GM12875 (cell line): Measurements from ENCODE around the gene PITPNC1.

ENCODE experiments used
- H3K4me3 ChIP-seq: one replicate; pipeline ENCODE4 v1.5.1; 2011; ENCODE audit warnings: low read depth, low read length, control low read depth
- TF ChIP-seq, protein P1 (sequence below): IDR thresholded peaks from 2 replicates; pipeline ENCODE4 v1.5.1; 2011; ENCODE audit warnings: low read depth, mild to moderate bottlenecking, control low read depth, inconsistent platforms, low read length, moderate library complexity, borderline replicate concordance; ENCODE audit not compliant: insufficient read depth

Gene PITPNC1

DNA sequence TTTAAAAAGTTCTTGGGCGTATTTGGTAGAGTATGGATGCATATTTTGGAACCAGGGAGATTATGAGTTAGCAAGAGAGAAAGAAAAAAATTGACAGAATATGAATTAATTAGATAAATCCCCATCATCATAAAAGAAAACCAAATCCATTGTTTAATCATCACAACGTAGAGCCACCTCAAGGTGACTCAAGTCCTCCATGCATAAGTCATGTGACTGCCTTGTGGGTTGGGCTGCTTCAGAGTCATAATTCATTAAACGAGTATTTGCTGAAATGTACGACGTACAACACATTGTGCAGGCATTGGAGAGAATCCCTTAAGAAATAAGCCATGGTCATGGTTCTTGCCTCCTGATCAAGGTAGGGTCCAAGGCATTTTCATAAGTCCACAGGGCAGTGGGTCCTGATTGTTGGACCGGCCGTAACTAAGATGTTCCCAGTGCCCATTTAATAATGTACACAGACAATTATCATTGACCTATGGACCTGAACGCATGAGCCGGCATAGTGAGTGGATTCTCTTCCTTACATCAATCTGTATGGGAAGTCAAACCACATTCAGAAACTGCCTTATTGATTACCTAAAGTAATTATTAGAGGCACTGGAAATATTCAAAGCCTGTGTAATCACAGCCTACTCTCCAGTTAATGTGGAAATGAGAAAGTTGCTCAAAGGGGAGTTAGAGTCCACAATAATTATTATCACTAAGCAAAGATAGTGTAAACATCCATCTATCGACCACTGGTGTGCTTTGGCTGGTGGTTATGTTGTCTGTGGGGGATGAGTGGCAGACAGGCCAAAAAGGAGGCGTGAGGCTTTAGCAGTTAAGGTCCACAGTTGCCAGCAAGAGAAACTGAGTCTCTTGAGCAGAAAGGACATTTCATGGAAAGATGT lies 165.4 kb downstream of the PITPNC1 start:
- TF ChIP-seq, protein P1, sequence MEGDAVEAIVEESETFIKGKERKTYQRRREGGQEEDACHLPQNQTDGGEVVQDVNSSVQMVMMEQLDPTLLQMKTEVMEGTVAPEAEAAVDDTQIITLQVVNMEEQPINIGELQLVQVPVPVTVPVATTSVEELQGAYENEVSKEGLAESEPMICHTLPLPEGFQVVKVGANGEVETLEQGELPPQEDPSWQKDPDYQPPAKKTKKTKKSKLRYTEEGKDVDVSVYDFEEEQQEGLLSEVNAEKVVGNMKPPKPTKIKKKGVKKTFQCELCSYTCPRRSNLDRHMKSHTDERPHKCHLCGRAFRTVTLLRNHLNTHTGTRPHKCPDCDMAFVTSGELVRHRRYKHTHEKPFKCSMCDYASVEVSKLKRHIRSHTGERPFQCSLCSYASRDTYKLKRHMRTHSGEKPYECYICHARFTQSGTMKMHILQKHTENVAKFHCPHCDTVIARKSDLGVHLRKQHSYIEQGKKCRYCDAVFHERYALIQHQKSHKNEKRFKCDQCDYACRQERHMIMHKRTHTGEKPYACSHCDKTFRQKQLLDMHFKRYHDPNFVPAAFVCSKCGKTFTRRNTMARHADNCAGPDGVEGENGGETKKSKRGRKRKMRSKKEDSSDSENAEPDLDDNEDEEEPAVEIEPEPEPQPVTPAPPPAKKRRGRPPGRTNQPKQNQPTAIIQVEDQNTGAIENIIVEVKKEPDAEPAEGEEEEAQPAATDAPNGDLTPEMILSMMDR: no peak
- H3K4me3 ChIP-seq: no peak overlapping the region

DNA sequence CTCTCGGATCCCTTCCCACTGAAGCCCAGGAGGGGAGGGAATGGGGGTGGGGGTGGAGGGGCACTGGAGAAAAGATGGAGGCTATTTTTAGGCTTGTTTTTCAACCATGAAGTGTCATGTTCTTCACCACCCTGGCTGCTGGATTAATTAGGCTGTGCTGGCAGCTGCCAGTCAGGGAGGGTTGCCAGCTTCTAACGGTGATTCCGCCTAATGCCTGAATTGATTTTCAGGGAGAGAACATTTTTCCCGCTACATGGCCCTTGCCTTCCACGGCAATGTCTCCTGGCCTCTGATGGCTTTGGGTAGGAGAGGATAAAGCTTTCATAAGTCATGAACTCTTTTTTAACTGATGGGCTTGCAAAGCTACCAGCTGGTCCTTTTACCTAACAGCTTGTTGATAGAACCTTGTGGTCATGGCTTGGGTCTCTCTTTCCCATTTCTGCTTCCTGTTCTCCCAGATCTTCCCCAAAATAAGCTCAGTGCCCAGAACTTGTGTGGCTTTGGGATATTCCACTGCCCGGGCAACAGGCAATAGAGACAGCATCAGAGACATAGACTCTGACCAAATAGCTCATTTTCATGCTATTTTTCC lies 167.4 kb downstream of the PITPNC1 start:
- no peak overlapping the region for H3K4me3 ChIP-seq
- TF ChIP-seq, protein P1: no peak

DNA sequence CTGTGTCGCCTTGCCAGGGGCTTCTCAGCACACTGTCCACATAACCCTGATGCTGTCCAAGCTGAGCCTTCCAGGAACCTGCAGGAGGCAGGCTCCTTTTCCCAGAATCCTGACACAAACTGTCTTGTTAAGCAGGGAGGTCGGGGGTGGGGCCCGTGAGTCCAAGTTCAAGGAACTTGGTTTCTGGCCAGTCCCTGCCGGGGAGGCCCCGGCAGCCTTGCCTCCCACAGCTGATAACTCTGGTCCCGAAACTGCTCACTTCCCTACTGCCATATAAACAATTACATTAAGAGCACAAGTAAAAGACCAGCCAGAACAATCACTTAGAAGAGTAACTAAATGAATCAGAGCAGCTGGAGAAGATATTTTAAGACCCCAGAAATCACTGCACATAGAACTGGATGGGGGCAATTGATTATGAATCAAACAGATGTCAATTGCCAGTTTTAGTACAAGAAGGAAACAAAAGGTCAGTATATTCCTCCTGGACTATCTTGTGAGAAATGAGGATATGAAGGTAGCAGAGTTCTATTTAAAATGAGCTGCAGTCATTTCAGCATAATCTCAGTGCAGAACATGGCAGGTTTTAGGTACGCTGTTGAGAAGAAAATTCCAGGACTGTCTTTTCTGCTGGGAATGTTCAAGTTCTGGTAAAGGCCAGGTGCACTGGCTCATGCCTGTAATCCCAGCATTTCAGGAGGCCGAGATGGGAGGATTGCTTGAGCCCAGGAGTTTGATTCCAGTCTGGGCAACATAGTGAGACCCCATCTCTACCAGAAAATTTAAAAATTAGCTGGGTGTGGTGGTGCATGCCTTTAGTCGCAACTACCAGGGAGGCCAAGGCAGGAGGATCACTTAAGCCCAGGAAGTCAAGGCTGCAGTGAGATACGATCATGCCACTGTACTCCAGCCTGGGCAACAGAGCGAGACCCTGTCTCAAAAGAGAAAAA lies 169.8 kb downstream of the PITPNC1 start:
- no peak overlapping the region for H3K4me3 ChIP-seq
- TF ChIP-seq, protein P1: no peak

DNA sequence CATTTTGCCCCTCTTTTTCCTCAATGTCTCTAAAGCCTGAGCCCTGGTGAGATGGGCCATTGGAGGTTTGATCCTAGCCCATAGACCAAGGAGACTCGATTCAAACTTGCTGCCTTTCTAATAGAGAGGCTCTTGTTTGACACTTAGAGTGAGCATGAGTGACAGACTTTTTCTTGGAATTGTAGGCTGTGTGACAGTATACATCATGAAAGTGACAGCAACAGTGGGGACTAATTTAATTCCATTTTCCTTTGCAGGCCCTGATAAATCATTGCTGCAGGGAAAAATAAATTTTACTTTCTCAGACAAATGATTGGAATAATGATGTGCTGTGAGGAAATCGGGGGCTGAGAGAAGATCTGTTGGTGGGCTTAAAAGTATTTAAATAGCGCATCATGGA lies 171.6 kb downstream of the PITPNC1 start:
- TF ChIP-seq, protein P1: no peak
- no peak overlapping the region for H3K4me3 ChIP-seq

DNA sequence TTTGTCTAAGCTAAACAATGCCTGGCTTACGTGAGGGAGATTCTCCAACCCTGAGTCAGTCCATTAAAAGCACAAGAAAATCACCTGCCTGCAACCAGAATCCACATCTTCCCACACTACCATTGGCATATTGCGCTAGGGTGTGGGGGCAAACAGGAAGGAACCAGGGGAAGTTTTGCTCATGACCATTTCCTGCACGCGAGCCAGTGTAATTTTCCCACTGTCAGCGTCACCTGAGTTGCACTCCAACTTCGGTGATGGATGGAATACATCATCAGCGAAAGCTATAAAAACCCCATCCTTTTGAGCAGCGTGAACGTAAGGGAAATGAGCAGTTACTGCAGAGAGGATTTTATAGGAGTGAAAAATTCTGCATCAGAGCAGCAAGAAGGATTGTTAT lies 172.7 kb downstream of the PITPNC1 start:
- TF ChIP-seq, protein P1: no peak
- H3K4me3 ChIP-seq: no peak overlapping the region

DNA sequence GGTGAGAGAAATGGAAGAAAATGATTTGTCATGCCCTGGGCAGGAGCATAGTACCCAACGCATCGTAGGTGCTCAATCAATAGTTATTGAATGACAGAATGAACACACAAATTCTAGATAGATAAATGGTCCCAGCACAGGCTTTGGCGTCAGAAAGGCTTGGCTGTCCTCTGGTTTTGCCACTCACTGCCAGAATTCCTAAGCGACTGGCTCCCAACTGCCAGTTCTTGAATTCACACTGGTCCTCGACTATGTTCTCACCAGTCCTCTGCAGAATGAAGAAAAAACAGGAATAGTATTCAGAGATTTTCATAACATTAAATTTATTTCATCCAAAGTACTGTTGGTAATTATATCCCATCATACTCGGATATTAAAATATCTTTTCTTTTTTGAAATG lies 177.6 kb downstream of the PITPNC1 start:
- no peak overlapping the region for H3K4me3 ChIP-seq
- TF ChIP-seq, protein P1: no peak
